ENCODE measurements around the gene SPATS2L.

DNA sequence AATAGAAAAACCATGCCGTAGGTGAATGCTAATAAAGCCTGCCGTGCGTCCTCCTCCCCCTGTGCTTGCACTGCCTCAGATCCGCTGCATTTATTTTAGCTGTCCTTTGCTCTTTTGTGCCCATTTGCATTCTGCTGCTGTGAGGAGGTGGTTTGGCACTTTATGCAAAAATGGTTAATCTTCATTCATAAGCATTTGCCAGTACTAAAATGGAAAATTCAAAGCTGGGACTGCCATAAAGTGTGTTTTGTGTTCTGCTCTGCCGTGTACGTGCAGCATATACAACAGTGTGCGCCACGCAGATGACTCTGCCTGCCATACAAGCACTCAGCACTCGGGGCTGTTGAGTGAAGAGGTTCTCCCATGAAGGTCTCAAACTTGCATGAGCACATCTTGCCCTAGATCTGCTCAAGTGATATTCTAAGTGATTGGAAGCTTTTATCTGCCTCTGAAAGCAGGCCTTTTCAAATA is 73.6 kb downstream of the SPATS2L start:
- TF ChIP-seq, protein P1, sequence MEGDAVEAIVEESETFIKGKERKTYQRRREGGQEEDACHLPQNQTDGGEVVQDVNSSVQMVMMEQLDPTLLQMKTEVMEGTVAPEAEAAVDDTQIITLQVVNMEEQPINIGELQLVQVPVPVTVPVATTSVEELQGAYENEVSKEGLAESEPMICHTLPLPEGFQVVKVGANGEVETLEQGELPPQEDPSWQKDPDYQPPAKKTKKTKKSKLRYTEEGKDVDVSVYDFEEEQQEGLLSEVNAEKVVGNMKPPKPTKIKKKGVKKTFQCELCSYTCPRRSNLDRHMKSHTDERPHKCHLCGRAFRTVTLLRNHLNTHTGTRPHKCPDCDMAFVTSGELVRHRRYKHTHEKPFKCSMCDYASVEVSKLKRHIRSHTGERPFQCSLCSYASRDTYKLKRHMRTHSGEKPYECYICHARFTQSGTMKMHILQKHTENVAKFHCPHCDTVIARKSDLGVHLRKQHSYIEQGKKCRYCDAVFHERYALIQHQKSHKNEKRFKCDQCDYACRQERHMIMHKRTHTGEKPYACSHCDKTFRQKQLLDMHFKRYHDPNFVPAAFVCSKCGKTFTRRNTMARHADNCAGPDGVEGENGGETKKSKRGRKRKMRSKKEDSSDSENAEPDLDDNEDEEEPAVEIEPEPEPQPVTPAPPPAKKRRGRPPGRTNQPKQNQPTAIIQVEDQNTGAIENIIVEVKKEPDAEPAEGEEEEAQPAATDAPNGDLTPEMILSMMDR (IDR thresholded peaks at IDR 0.05; ENCODE audit: insufficient read depth, low read depth, low read length) = no peak
- TF ChIP-seq EZH2 (IDR thresholded peaks at IDR 0.05; ENCODE audit: insufficient read depth, low read length) = no peak
